ENCODE data around the gene MAST4. TPM values are rescaled to one million over a fixed set of nuclear protein-coding genes. Genes with fewer than 3 reads are reported as not detected.

MAST4 gene
- total RNA-seq, 4 donors from 2014 or later = 55.3 to 148 (median 110) TPM

DNA sequence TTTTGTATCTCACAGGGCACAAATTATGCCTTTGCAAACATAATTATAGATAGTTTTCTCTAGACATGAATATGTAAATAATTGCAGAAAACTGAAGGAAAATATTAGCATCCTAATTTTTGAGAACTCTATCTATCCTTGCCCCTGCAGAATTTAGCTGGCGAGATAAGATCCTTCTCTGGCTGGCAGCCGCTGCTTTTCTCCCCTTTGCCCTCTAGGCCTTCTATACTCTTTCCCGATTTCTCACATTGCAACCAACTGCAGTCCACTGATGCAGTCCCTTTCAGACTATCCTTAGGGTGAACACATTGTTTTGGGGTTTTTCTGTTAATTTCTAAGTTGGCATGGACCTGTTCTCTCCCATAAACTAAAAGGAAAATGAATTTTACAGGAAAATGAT is 509.1 kb downstream of the MAST4 start:
- H3K27ac ChIP-seq = no peak overlapping the region
- WGBS, 2 donors = 96 to 100% methylated on average over 3 of the region's 3 CpGs
- H3K4me1 ChIP-seq = no peaks in the 10 kb centered on the region
- intact Hi-C loops (cut with DNase I) = no loop called here
- H3K36me3 ChIP-seq = peaks cover 0 to 98% (median 20%) of the 10 kb centered on the region in 3 donors
- DNase-seq = no peak
- H3K9me3 ChIP-seq = no peaks in the 10 kb centered on the region
- H3K4me3 ChIP-seq = no peak overlapping the region
- no peak for TF ChIP-seq POLR2A (IDR thresholded peaks at IDR 0.05)
- TF ChIP-seq, protein P1, sequence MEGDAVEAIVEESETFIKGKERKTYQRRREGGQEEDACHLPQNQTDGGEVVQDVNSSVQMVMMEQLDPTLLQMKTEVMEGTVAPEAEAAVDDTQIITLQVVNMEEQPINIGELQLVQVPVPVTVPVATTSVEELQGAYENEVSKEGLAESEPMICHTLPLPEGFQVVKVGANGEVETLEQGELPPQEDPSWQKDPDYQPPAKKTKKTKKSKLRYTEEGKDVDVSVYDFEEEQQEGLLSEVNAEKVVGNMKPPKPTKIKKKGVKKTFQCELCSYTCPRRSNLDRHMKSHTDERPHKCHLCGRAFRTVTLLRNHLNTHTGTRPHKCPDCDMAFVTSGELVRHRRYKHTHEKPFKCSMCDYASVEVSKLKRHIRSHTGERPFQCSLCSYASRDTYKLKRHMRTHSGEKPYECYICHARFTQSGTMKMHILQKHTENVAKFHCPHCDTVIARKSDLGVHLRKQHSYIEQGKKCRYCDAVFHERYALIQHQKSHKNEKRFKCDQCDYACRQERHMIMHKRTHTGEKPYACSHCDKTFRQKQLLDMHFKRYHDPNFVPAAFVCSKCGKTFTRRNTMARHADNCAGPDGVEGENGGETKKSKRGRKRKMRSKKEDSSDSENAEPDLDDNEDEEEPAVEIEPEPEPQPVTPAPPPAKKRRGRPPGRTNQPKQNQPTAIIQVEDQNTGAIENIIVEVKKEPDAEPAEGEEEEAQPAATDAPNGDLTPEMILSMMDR (IDR thresholded peaks at IDR 0.05) = no peak
- H3K27me3 ChIP-seq = no peaks in the 10 kb centered on the region

DNA sequence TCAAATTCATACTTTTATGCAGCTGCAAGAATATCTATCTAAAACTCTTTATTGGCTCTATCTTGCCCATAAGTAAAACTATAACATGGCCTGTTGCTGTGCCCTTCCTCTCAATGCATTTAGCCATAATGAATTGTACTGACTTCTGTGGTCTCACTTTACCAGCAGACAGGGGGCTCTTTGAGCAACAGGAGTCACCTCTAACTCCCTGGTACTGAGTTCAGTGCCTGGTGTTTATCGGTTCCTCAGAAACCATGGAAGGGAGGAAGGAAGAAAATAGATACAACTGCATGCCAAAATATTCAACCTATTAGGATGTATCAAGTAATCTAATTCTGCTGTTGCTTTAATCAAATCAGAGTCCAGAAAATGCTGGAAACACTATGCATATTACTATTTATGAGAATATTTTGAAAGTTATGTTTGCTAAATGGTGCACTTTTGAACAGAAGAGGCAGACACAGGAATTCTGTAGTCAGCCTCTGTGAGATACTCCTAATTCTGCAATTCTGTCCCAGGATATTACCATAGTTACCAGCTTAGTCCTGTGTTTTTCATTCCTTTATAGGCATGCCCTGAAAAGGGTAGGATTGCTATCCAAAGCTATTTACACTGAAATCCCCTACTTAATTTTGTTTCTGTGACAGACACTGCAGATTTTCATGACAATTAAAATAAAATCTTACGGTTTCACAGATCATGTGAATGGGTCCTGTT is 510.6 kb downstream of the MAST4 start:
- intact Hi-C loops (cut with DNase I) = no loop called here
- Histone ChIP-seq H3K27ac (no peak overlapping the region), H3K27me3 (no peaks in the 10 kb centered on the region), H3K4me1 (no peaks in the 10 kb centered on the region), H3K4me3 (no peak overlapping the region), H3K9me3 (no peaks in the 10 kb centered on the region), H3K36me3 (peaks cover 0 to 98% (median 16%) of the 10 kb centered on the region in 3 donors)
- 69 to 74% methylated on average over 2 of the region's 2 CpGs for WGBS, 2 donors
- DNase-seq = no peak
- TF ChIP-seq, protein P1 (IDR thresholded peaks at IDR 0.05) = no peak
- no peak for TF ChIP-seq POLR2A (IDR thresholded peaks at IDR 0.05)

DNA sequence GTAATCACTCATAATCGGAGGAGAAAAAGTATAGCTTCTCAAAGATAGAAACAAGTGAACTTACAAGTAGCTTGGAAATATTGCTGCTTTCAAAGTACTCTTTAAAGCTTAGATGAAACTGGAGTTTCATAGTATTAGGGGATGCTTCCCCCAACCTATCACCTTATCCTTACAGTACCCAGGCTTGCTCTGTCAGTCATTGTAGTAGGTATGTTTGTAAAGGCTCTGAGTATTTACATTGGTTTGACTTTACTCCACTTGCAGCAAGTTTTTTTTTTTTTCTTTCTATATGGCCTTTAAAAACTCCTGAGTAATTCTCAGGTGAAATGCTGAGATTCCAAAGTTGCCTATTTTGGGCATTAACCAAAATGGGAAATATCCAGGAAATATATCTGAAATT is 515.6 kb downstream of the MAST4 start:
- no peaks in the 10 kb centered on the region for H3K4me1 ChIP-seq
- H3K27ac ChIP-seq = no peak overlapping the region
- no peaks in the 10 kb centered on the region for H3K27me3 ChIP-seq
- peaks cover 9 to 98% (median 12%) of the 10 kb centered on the region in 3 donors for H3K36me3 ChIP-seq
- no peak for DNase-seq
- 89 to 96% methylated on average over 1 of the region's 1 CpG for WGBS, 2 donors
- no peak overlapping the region for H3K4me3 ChIP-seq
- TF ChIP-seq, protein P1 (IDR thresholded peaks at IDR 0.05) = no peak
- no peak for TF ChIP-seq POLR2A (IDR thresholded peaks at IDR 0.05)
- intact Hi-C loops (cut with DNase I) = no loop called here
- H3K9me3 ChIP-seq = no peaks in the 10 kb centered on the region

DNA sequence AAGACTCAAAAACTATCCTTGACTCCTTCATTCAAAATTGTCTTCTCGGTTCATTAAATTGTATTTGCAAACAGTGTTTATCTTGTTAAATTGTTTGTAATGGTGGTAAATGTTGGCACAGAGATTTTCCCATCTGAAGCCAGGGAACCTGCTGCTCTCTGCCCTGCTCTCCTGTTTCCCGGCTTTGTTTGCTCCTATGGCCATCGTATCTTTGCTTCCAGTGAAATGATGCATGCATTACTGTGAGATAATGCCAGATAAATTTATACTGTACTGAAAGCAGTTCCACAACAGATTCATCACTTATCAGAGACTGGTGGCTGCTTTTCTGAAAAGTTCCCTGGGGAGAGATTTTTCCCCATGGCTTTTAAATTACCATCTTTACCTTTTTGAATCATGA is 519.1 kb downstream of the MAST4 start:
- Histone ChIP-seq H3K9me3 (no peaks in the 10 kb centered on the region), H3K27ac (no peak overlapping the region), H3K27me3 (no peaks in the 10 kb centered on the region), H3K36me3 (peaks cover 16 to 95% (median 16%) of the 10 kb centered on the region in 3 donors), H3K4me1 (no peaks in the 10 kb centered on the region), H3K4me3 (no peak overlapping the region)
- intact Hi-C loops (cut with DNase I) = no loop called here
- TF ChIP-seq, protein P1 (IDR thresholded peaks at IDR 0.05) = no peak
- TF ChIP-seq POLR2A (IDR thresholded peaks at IDR 0.05) = no peak
- WGBS, 2 donors = 77 to 82% methylated on average over 3 of the region's 3 CpGs
- DNase-seq = no peak

DNA sequence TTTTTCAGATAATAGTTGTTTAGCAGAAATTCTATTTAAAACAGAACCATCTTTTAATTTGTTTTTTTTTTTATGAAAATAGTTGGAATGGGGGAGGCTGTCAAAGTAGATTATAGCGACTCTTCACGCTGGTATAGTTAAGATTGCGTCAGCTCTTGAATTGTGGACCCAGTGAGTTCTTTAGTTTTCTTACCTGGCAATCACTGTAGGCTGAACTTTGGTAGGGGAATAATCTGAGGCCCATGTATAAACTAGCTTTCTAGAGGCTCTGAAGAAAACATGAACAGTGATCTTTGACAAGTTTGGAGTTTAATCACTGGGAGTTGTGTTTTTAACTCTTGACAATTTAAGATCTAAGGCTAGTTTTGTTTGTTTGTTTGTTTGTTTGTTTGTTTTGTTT is 519.6 kb downstream of the MAST4 start:
- H3K9me3 ChIP-seq = no peaks in the 10 kb centered on the region
- intact Hi-C loops (cut with DNase I) = no loop called here
- no peak for TF ChIP-seq POLR2A (IDR thresholded peaks at IDR 0.05)
- TF ChIP-seq, protein P1 (IDR thresholded peaks at IDR 0.05) = no peak
- no peak overlapping the region for H3K4me3 ChIP-seq
- peaks cover 16 to 95% (median 16%) of the 10 kb centered on the region in 3 donors for H3K36me3 ChIP-seq
- no peak overlapping the region for H3K27ac ChIP-seq
- WGBS, 2 donors = 89 to 92% methylated on average over 3 of the region's 3 CpGs
- DNase-seq = no peak
- H3K27me3 ChIP-seq = no peaks in the 10 kb centered on the region
- H3K4me1 ChIP-seq = no peaks in the 10 kb centered on the region

All from esophagus squamous epithelium (tissue), 5 donors.